NK-92 treated with Interleukin-12 subunit alpha and Interleukin-12 subunit beta, amount 100 ng/mL, for 24 hours (cell line): ENCODE data around the gene SCARF2.
"Not testable (repeated sequence)": the region's sequence is repeated elsewhere in the genome, so short reads cannot be mapped to it uniquely, and the experiment has no call there.

ENCODE experiments used
- DNase-seq: peaks from one replicate; lab custom pipeline; 2025; lab: John Stamatoyannopoulos, UW

The SCARF2 gene

GRCh38 chr22:20427104-20427944 is 10.3 kb downstream of the SCARF2 start:
- no peak for DNase-seq

GRCh38 chr22:20426259-20426615 is 11.4 kb downstream of the SCARF2 start:
- DNase-seq, result no peak

- DNase-seq, result no peak
Measured at GRCh38 chr22:20425566-20426258, 11.9 kb downstream of the SCARF2 start.

GRCh38 chr22:20424932-20425565 is 12.6 kb downstream of the SCARF2 start:
- no peak for DNase-seq

- no peak for DNase-seq
Measured at GRCh38 chr22:20424568-20424931, 13.1 kb downstream of the SCARF2 start.

- no peak for DNase-seq
Measured at GRCh38 chr22:20423906-20424551, 13.6 kb downstream of the SCARF2 start.

GRCh38 chr22:20423008-20423905 is 14.4 kb downstream of the SCARF2 start:
- DNase-seq, result no peak

- no peak for DNase-seq
Measured at GRCh38 chr22:20422271-20423007, 15.2 kb downstream of the SCARF2 start.

GRCh38 chr22:20421507-20421874 is 16.1 kb downstream of the SCARF2 start:
- no peak for DNase-seq

- DNase-seq, result no peak
Measured at GRCh38 chr22:20420157-20420842, 17.3 kb downstream of the SCARF2 start.

GRCh38 chr22:20419664-20419951 is 18.0 kb downstream of the SCARF2 start:
- DNase-seq, result no peak

GRCh38 chr22:20418211-20418788 is 19.3 kb downstream of the SCARF2 start:
- DNase-seq, result peak; percentile 41

GRCh38 chr22:20415699-20416098 is 21.9 kb downstream of the SCARF2 start:
- DNase-seq, result not testable (repeated sequence)

- not testable (repeated sequence) for DNase-seq
Measured at GRCh38 chr22:20415241-20415640, 22.4 kb downstream of the SCARF2 start.

- DNase-seq, result no peak
Measured at GRCh38 chr22:20414450-20414849, 23.2 kb downstream of the SCARF2 start.

- DNase-seq, result no peak
Measured at GRCh38 chr22:20414059-20414440, 23.6 kb downstream of the SCARF2 start.

GRCh38 chr22:20413217-20414058 is 24.2 kb downstream of the SCARF2 start:
- DNase-seq, result no peak

- no peak for DNase-seq
Measured at GRCh38 chr22:20412474-20413216, 25.0 kb downstream of the SCARF2 start.
